Measurements from ENCODE around the gene PABPN1L. TPM values are rescaled to one million over a fixed set of nuclear protein-coding genes. Genes with fewer than 3 reads are reported as not detected.

Gene PABPN1L
- total and polyA plus RNA-seq, 9 donors: 0.25 TPM; not detected in 8

DNA sequence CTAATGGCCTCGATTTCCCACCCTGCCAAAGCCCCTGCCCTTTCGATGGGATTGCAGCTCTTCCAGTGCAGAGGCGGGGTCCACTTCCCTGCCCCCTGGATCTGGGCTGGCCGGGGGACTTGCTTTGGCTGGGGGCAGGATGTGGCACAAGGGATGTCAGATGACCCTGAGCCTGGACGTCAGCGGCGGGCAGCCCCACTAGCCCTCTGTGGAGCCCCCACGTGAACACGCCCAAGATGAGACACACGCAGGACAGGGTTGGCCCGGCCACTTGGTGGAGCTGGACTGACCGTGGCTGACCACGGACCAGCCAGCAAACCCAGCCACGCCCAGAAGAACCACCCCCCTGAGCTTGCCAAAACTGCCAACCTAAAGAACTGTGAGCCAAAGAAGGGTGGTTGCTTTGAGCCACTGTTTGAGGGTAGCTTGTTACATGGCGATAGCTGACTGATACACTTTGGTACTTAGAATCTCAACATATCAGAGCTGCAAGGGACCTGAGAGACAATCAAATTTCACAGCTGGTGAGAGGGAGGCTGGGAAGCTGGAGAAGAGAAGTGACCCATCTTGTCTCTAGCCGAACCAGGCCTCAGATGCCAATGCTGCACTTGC lies 46.6 kb upstream of the PABPN1L start:
- Histone ChIP-seq H3K9me3 (no peaks in the 10 kb centered on the region), H3K4me1 (ENCODE audit: insufficient read depth) (no peaks in the 10 kb centered on the region), H3K4me3 (no peak overlapping the region), H3K27ac (no peak overlapping the region), H3K36me3 (no peaks in the 10 kb centered on the region), H3K27me3 (no peaks in the 10 kb centered on the region)
- intact Hi-C loops (cut with DNase I): no loop called here
- no peak for DNase-seq
- TF ChIP-seq POLR2A (IDR thresholded peaks at IDR 0.05): no peak
- TF ChIP-seq EP300 (IDR thresholded peaks at IDR 0.05): no peak
- TF ChIP-seq, protein P1, sequence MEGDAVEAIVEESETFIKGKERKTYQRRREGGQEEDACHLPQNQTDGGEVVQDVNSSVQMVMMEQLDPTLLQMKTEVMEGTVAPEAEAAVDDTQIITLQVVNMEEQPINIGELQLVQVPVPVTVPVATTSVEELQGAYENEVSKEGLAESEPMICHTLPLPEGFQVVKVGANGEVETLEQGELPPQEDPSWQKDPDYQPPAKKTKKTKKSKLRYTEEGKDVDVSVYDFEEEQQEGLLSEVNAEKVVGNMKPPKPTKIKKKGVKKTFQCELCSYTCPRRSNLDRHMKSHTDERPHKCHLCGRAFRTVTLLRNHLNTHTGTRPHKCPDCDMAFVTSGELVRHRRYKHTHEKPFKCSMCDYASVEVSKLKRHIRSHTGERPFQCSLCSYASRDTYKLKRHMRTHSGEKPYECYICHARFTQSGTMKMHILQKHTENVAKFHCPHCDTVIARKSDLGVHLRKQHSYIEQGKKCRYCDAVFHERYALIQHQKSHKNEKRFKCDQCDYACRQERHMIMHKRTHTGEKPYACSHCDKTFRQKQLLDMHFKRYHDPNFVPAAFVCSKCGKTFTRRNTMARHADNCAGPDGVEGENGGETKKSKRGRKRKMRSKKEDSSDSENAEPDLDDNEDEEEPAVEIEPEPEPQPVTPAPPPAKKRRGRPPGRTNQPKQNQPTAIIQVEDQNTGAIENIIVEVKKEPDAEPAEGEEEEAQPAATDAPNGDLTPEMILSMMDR (IDR thresholded peaks at IDR 0.05): no peak
- WGBS, 3 donors: 92 to 95% (median 95%) methylated on average over 16 of the region's 16 CpGs

DNA sequence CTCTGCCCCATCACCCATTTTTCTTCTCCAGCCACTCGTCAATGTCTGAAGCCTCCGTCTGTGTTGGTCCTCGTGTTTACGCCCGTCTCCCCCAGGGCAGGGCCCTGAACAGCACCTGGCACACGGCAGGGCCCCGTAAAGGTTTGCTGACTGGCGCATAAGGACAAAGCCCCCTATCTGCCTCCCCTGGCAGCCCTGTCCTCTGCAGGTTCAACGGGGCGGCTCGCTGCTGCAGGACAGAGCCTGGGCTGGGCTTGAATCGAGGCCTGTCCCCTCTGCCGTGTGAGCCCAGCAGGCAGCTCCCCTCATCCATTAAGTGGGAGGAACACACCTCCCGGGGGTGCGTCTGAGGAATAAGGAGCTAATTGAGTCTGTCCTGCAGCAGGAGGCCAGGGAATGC lies 46.1 kb upstream of the PABPN1L start:
- WGBS, 3 donors: 79 to 82% (median 82%) methylated on average over 15 of the region's 15 CpGs
- intact Hi-C loops (cut with DNase I): no loop called here
- Histone ChIP-seq H3K27ac (no peak overlapping the region), H3K4me1 (ENCODE audit: insufficient read depth) (no peaks in the 10 kb centered on the region), H3K9me3 (no peaks in the 10 kb centered on the region), H3K36me3 (no peaks in the 10 kb centered on the region), H3K4me3 (no peak overlapping the region), H3K27me3 (no peaks in the 10 kb centered on the region)
- no peak for TF ChIP-seq EP300 (IDR thresholded peaks at IDR 0.05)
- TF ChIP-seq, protein P1 (IDR thresholded peaks at IDR 0.05): no peak
- TF ChIP-seq POLR2A (IDR thresholded peaks at IDR 0.05): no peak
- no peak for DNase-seq

DNA sequence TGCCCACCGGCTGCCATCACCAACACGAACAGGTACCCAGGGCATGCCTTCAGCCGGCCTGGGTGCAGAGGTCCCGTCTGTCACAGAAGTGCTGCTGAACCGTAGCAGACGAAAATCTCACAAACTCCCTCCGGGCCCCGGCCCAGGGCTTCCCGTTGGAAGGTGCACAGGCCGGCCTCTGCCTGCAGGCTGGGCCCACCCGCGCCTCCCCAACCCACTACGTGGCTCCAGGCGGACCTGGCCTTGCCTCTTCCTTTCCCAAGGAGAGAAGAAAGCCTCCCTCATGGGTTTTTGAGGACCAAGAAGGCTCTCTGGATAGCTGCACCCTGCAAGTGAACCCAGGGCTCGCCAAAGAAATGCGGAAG lies 45.5 kb upstream of the PABPN1L start:
- H3K4me1 ChIP-seq (ENCODE audit: insufficient read depth): no peaks in the 10 kb centered on the region
- DNase-seq: no peak
- H3K9me3 ChIP-seq: no peaks in the 10 kb centered on the region
- no peak overlapping the region for H3K27ac ChIP-seq
- TF ChIP-seq, protein P1 (IDR thresholded peaks at IDR 0.05): no peak
- TF ChIP-seq POLR2A (IDR thresholded peaks at IDR 0.05) (no peak), EP300 (IDR thresholded peaks at IDR 0.05) (no peak)
- intact Hi-C loops (cut with DNase I): no loop called here
- H3K36me3 ChIP-seq: no peaks in the 10 kb centered on the region
- no peaks in the 10 kb centered on the region for H3K27me3 ChIP-seq
- 71 to 83% (median 79%) methylated on average over 13 to 16 of the region's 16 CpGs for WGBS, 3 donors
- no peak overlapping the region for H3K4me3 ChIP-seq

DNA sequence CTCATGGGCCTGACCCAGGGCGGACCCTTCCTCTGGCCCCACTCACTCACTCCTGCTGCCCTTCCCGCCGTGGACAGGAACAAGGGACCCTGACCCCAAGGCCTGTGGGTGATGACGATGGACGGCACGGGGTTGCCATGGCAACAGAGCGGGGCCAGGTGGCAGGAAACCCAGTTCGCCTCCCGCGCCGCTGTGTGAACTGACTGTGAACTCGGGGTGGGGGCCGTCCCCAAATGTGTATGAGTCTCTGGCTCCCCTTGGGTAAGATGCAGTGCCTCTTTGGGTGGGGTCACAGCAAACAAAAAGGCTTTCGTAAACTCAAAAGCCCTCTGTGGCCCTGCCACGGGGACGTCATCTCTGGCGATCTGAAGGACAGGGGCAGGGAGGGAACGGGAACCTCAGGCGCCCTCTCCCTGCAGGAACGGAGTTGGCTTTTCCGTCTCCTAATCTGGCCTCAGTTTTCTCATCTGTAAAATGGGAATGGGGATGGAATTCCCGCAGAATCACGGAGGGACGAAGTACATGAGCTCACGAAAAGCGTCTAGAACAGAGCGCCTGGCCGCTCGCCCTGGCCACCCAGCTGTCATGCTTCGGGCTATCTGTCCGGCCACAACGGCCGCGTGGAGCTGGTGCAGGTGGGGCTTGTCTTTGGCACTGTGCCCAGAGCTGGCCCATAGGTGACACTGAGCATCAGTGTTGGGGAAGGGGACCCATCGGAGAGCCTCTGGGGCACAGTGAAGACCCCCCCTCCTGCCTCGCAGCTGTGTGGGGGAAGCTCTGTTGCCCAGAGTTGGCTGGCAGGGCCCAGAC lies 44.9 kb upstream of the PABPN1L start:
- no peaks in the 10 kb centered on the region for H3K36me3 ChIP-seq
- 59 to 71% (median 65%) methylated on average over 36 of the region's 36 CpGs for WGBS, 3 donors
- DNase-seq: no peak
- H3K4me3 ChIP-seq: no peak overlapping the region
- H3K9me3 ChIP-seq: no peaks in the 10 kb centered on the region
- TF ChIP-seq, protein P1 (IDR thresholded peaks at IDR 0.05): no peak
- TF ChIP-seq POLR2A (IDR thresholded peaks at IDR 0.05) (no peak), EP300 (IDR thresholded peaks at IDR 0.05) (no peak)
- intact Hi-C loops (cut with DNase I): no loop called here
- no peaks in the 10 kb centered on the region for H3K27me3 ChIP-seq
- H3K4me1 ChIP-seq (ENCODE audit: insufficient read depth): no peaks in the 10 kb centered on the region
- no peak overlapping the region for H3K27ac ChIP-seq

All from ovary (tissue), 9 donors.